Left lung (tissue), 10 donors: ENCODE data around the gene SULT4A1. TPM values are rescaled to one million over a fixed set of nuclear protein-coding genes. Genes with fewer than 3 reads are reported as not detected.

Experiments
- ATAC-seq: fragments of 200-7000 bp; cut with Tn5 transposase; one replicate; pipeline ENCODE4 v1.9.1; 2020; ENCODE audit warnings: moderate library complexity
- DNase-seq, 4 donors: peaks; one replicate each; pipeline ENCODE4 v3.0.0-alpha.2; 2013 to 2020
- H3K27ac ChIP-seq, 2 donors: fragments of 200-600 bp; sonication (generic) in 1 of 2; one replicate each; pipeline versions ENCODE4 v1.5.0 to v1.8.0; 2020 to 2021
- H3K27me3 ChIP-seq, 2 donors: fragments of 200-600 bp; sonication (generic) in 1 of 2; one replicate each; pipeline versions ENCODE4 v1.5.0 to v1.8.0; 2020 to 2021
- H3K36me3 ChIP-seq, 2 donors: fragments of 200-600 bp; sonication (generic) in 1 of 2; one replicate each; pipeline versions ENCODE4 v1.5.0 to v1.8.0; 2020 to 2021
- H3K4me1 ChIP-seq, 2 donors: fragments of 200-600 bp; one replicate each; pipeline ENCODE4 v1.8.0; 2021
- H3K4me3 ChIP-seq, 2 donors: fragments of 200-600 bp; sonication (generic) in 1 of 2; one replicate each; pipeline versions ENCODE4 v1.5.0 to v1.8.0; 2020 to 2021; ENCODE audit warnings: mild to moderate bottlenecking in 1 of 2
- H3K9me3 ChIP-seq, 2 donors: fragments of 200-600 bp; sonication (generic) in 1 of 2; one replicate each; pipeline versions ENCODE4 v1.5.0 to v1.8.0; 2020 to 2021
- CTCF ChIP-seq, 2 donors: fragments of 200-600 bp; sonication (generic) in 1 of 2; IDR thresholded peaks; one replicate each; pipeline versions ENCODE4 v1.5.0 to v1.8.0; 2021; ENCODE audit warnings: antibody characterized with exemption in 2 of 2
- intact Hi-C, 2 donors: fragments of 100-400 bp; cut with DNase I; formaldehyde crosslinking; loops; one replicate each; pipeline versions ENCODE4 v1.11.2 to v1.14.2; 2022
- polyA plus RNA-seq, 6 donors: library from polyadenylated mRNA; unstranded; fragments of 120-200 nt; gene quantifications; one replicate each; pipeline ENCODE4 v1.2.1, GENCODE V29; 2013; ENCODE audit not compliant: insufficient read length in 6 of 6
- total RNA-seq, 2 donors: library from RNA; stranded (reverse); fragmentation: NEBNext Ultra II Directional; extraction: Animal tissue kit (Norgen Biotek cat#: 25700); gene quantifications; one replicate each; pipeline ENCODE4 v1.2.1, GENCODE V29; 2021
- donor health status: DM: no; HTN: yes; CAD: no.
- donor health status: DM: no; HTN: no; CAD: no.

The SULT4A1 gene
- total and polyA plus RNA-seq, 8 donors: 0.85 to 2.5 (median 1.6) TPM; not detected in 2

DNA sequence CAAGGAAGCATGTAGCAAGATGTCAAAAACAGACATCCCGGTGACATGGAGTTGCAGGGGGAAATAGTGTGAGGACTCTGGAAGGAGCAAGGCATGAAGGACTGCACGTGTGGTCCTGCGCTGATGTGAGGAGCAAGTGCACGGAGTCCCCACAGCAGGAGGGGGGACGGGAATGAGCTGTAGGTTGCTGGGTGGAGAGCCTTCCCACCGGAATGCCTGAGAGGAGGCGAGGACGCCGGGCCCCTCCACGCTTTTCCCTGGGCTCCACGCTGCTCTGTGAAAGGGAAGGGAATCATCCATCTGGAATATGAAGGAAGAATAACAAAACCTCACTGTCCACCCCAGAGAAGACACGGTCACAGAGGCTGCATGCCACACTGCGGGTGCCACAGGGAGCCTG is 26.6 kb downstream of the SULT4A1 start:
- no peak for TF ChIP-seq CTCF (IDR thresholded peaks at IDR 0.05)
- Histone ChIP-seq H3K27ac (no peak overlapping the region), H3K9me3 (no peaks in the 10 kb centered on the region), H3K36me3 (no peaks in the 10 kb centered on the region), H3K4me3 (no peak overlapping the region), H3K27me3 (peaks cover 0 to 26% of the 10 kb centered on the region in 2 donors), H3K4me1 (no peaks in the 10 kb centered on the region)
- intact Hi-C loops: no loop called here
- DNase-seq (no peak), ATAC-seq (no peak)

DNA sequence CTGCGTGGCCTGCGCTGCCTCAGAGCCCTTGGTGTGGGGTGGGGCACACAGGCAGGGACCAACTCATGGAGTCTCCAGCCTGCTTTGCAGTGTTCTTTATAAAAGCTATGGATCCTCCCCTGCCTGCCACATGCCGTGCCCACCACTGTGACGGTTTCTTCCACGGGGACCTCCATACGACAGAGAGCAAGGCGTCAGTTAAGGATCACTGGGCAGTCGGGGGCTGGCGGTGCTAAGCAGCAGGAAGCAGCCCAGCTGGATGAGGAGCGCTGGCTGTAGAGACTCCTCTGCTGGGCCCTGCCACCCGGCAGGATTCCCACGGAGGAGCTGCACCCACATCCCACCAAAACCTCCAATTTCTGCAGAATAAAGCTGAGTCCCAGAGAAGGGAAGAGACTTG is 27.1 kb downstream of the SULT4A1 start:
- no peak overlapping the region for H3K27ac ChIP-seq
- intact Hi-C loops: no loop called here

GRCh38 chr22:43833286-43834240 is 28.8 kb downstream of the SULT4A1 start:
- DNase-seq (peak in 1 of 4 donors; percentile 64), ATAC-seq (no peak)
- peaks cover 0 to 4% of the 10 kb centered on the region in 2 donors for H3K4me1 ChIP-seq
- no peak overlapping the region for H3K4me3 ChIP-seq
- no peaks in the 10 kb centered on the region for H3K36me3 ChIP-seq
- no peaks in the 10 kb centered on the region for H3K9me3 ChIP-seq
- peaks cover 0 to 41% of the 10 kb centered on the region in 2 donors for H3K27me3 ChIP-seq
- no peak for TF ChIP-seq CTCF (IDR thresholded peaks at IDR 0.05)
- intact Hi-C loops: no loop called here
- no peak overlapping the region for H3K27ac ChIP-seq

More for the DNA sequence above, 27.1 kb downstream of the SULT4A1 start:
- Histone ChIP-seq H3K27me3 (peaks cover 0 to 27% of the 10 kb centered on the region in 2 donors), H3K9me3 (no peaks in the 10 kb centered on the region), H3K4me3 (no peak overlapping the region), H3K4me1 (peaks cover 0 to 4% of the 10 kb centered on the region in 2 donors), H3K36me3 (no peaks in the 10 kb centered on the region)
- DNase-seq (no peak), ATAC-seq (no peak)
- TF ChIP-seq CTCF (IDR thresholded peaks at IDR 0.05): no peak

GRCh38 chr22:43832393-43833265 is 29.7 kb downstream of the SULT4A1 start:
- no peak for ATAC-seq
- intact Hi-C loops: no loop called here
- H3K4me3 ChIP-seq: no peak overlapping the region
- H3K27me3 ChIP-seq: peaks cover 0 to 44% of the 10 kb centered on the region in 2 donors
- no peak for TF ChIP-seq CTCF (IDR thresholded peaks at IDR 0.05)
- H3K36me3 ChIP-seq: no peaks in the 10 kb centered on the region
- peaks cover 0 to 4% of the 10 kb centered on the region in 2 donors for H3K4me1 ChIP-seq
- no peak for DNase-seq
- H3K27ac ChIP-seq: no peak overlapping the region
- H3K9me3 ChIP-seq: no peaks in the 10 kb centered on the region
